HG02943 (cell line): ENCODE results near the gene TNS3.

Experiments used
- ATAC-seq: cut with Tn5 transposase; IDR thresholded peaks from one replicate; pipeline ENCODE4 v1.9.1; 2021; ENCODE audit warnings: mild to moderate bottlenecking, low read depth, moderate library complexity; ENCODE audit not compliant: unreplicated experiment

The TNS3 gene

GRCh38 chr7:47492716-47493325, 89.1 kb downstream of the TNS3 start:
- ATAC-seq = no peak

- no peak for ATAC-seq
Observed at GRCh38 chr7:47490501-47491265, 91.2 kb downstream of the TNS3 start.

- ATAC-seq = no peak
Observed at GRCh38 chr7:47489624-47490023, 92.3 kb downstream of the TNS3 start.

DNA sequence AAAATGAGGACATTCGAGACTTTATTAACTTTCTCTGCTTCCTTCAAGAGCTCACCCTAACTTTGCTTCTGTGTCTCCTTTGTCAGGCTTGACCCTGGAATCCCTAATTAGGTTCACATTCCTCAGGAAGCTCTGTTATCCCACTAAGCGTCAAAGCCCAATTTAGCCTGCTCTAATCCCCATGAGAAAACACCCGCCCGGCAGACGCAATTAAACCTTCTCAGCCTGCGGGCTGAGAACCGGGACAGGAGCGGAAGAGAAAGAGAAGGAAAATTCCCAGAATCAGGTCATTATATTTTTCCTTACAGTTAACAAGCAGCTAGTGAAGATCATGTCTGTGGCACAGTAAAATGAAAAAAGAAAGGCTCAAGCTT, 93.0 kb downstream of the TNS3 start:
- ATAC-seq = no peak

GRCh38 chr7:47488201-47488968, 93.5 kb downstream of the TNS3 start:
- no peak for ATAC-seq

- ATAC-seq = no peak
Observed at GRCh38 chr7:47485640-47486435, 96.1 kb downstream of the TNS3 start.

- no peak for ATAC-seq
Observed at GRCh38 chr7:47484923-47485639, 96.8 kb downstream of the TNS3 start.

DNA sequence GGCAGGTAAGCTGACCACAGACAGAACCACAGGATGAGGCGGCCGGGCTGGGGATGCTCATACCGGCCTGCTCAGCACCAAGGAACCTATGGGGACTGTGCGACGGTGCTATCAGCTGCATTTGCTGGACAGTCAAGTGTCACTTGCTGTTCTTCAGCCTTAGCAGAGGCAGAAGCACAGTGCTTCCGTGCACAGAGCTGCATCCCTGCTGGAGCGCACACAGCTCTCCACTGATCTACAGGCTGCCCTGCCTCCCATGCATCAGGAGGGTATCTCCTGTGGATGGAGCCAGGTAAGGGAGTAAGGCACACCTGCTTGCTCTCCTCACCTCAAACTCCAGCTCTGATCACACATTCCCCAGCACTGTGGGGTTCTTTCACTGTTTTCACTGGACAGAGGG, 97.5 kb downstream of the TNS3 start:
- no peak for ATAC-seq

- ATAC-seq = no peak
Observed at GRCh38 chr7:47483604-47484273, 98.2 kb downstream of the TNS3 start.

- ATAC-seq = no peak
Observed at GRCh38 chr7:47482013-47482875, 99.7 kb downstream of the TNS3 start.

- ATAC-seq = no peak
Observed at GRCh38 chr7:47481541-47482012, 100.3 kb downstream of the TNS3 start.

GRCh38 chr7:47480576-47481538, 101.1 kb downstream of the TNS3 start:
- ATAC-seq = peak; percentile 52

GRCh38 chr7:47479821-47480575, 101.9 kb downstream of the TNS3 start:
- no peak for ATAC-seq

DNA sequence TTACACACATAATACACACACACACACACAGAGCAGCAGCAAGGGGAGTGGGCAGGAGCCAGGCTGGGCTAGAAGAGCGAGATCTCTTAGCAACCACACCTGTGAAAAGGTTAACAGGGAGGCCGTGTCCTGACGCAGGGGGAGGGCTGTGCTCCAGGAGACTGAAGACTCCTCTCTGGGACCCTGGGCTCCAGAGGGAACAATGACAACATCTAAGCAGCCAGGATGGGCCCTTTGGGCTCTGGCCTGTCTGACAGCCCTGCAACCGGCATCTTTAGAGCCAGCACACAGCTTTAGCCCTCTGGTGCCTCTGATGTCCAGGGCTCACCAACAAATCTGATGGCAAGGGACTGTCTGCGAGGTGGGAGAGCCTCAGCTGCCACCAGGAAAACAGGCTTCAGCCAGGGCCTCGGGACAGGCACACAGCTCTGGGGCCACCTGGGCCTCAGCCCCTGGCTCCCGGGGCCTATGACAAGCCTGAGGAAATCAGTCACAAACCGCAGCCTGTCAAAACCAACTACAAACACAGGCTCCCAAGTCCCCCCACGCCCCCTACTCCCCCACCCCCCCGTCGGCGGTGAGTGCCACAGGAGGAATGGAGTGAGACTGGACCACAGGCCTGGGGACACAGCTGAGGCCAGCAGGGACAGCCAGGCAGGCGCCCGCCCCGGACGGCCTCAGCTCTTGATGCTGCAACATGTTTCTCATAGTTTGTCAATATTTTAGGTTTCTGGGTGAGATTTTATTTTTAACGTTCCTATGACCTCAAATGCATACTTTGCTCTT, 102.8 kb downstream of the TNS3 start:
- ATAC-seq = no peak

DNA sequence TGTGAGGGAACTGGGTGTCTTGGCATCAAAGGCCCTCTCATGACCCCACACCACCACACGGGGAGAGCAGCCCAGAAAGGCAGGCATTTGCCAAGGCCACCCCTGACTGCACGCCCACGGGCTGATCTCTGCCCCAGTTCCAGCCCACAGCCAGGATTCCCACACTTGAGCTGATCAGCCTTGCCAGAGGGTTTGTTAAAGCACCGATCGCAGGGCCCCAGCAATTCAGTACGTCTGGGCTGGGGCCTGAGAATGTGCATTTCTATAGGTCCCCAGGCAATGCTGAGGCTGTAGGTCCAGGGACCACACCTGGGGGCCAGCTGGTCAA, 103.9 kb downstream of the TNS3 start:
- no peak for ATAC-seq
